ENCODE data around the gene WDR27.

WDR27 gene

GRCh38 chr6:169566961-169567750 lies 134.7 kb downstream of the WDR27 start:
- no peak overlapping the region for H3K4me3 ChIP-seq (ENCODE audit: low read depth, low read length)
- DNase-seq (ENCODE audit: low read depth): no peak
- TF ChIP-seq CTCF (IDR thresholded peaks at IDR 0.05; ENCODE audit: low read depth, low read length) (no peak), MYC (IDR thresholded peaks at IDR 0.05; ENCODE audit: low read depth, low read length) (no peak), MAX (IDR thresholded peaks at IDR 0.05; ENCODE audit: low read depth, low read length) (no peak), POLR2A (IDR thresholded peaks at IDR 0.05; ENCODE audit: extremely low read depth, insufficient read length) (no peak)

GRCh38 chr6:169566319-169566718 lies 135.5 kb downstream of the WDR27 start:
- no peak for TF ChIP-seq CTCF (IDR thresholded peaks at IDR 0.05; ENCODE audit: low read depth, low read length)
- no peak for TF ChIP-seq MYC (IDR thresholded peaks at IDR 0.05; ENCODE audit: low read depth, low read length)
- no peak for TF ChIP-seq POLR2A (IDR thresholded peaks at IDR 0.05; ENCODE audit: extremely low read depth, insufficient read length)
- TF ChIP-seq MAX (IDR thresholded peaks at IDR 0.05; ENCODE audit: low read depth, low read length): no peak
- no peak for DNase-seq (ENCODE audit: low read depth)

GRCh38 chr6:169564453-169565240 lies 137.2 kb downstream of the WDR27 start:
- TF ChIP-seq MAX (IDR thresholded peaks at IDR 0.05; ENCODE audit: low read depth, low read length): no peak
- no peak for TF ChIP-seq POLR2A (IDR thresholded peaks at IDR 0.05; ENCODE audit: extremely low read depth, insufficient read length)
- no peak for TF ChIP-seq CTCF (IDR thresholded peaks at IDR 0.05; ENCODE audit: low read depth, low read length)
- no peak for TF ChIP-seq MYC (IDR thresholded peaks at IDR 0.05; ENCODE audit: low read depth, low read length)
- no peak for DNase-seq (ENCODE audit: low read depth)
- H3K4me3 ChIP-seq (ENCODE audit: low read depth, low read length): no peak overlapping the region

More at GRCh38 chr6:169566319-169566718, 135.5 kb downstream of the WDR27 start:
- no peak overlapping the region for H3K4me3 ChIP-seq (ENCODE audit: low read depth, low read length)

- DNase-seq (ENCODE audit: low read depth): no peak
- no peak for TF ChIP-seq CTCF (IDR thresholded peaks at IDR 0.05; ENCODE audit: low read depth, low read length)
- no peak for TF ChIP-seq MAX (IDR thresholded peaks at IDR 0.05; ENCODE audit: low read depth, low read length)
- no peak for TF ChIP-seq POLR2A (IDR thresholded peaks at IDR 0.05; ENCODE audit: extremely low read depth, insufficient read length)
- TF ChIP-seq MYC (IDR thresholded peaks at IDR 0.05; ENCODE audit: low read depth, low read length): no peak
- H3K4me3 ChIP-seq (ENCODE audit: low read depth, low read length): no peak overlapping the region
Observed at GRCh38 chr6:169561665-169562064, 140.2 kb downstream of the WDR27 start.

- no peak for TF ChIP-seq MAX (IDR thresholded peaks at IDR 0.05; ENCODE audit: low read depth, low read length)
- no peak for TF ChIP-seq MYC (IDR thresholded peaks at IDR 0.05; ENCODE audit: low read depth, low read length)
- no peak for TF ChIP-seq CTCF (IDR thresholded peaks at IDR 0.05; ENCODE audit: low read depth, low read length)
- DNase-seq (ENCODE audit: low read depth): no peak
- H3K4me3 ChIP-seq (ENCODE audit: low read depth, low read length): no peak overlapping the region
Observed at GRCh38 chr6:169559592-169559991, 142.2 kb downstream of the WDR27 start.
